ENCODE results near the gene REG4. TPM values are rescaled to one million over a fixed set of nuclear protein-coding genes. Genes with fewer than 3 reads are reported as not detected.
"Not testable (repeated sequence)": the region's sequence is repeated elsewhere in the genome, so short reads cannot be mapped to it uniquely, and the experiment has no call there.

The REG4 gene
- total RNA-seq, 1 donor from 2014 or later, result not detected

GRCh38 chr1:119806489-119806888 is 4.8 kb downstream of the REG4 start:
- DNase-seq, result no peak

GRCh38 chr1:119805746-119806145 is 5.5 kb downstream of the REG4 start:
- no peak for DNase-seq

GRCh38 chr1:119805247-119805646 is 6.0 kb downstream of the REG4 start:
- DNase-seq, result no peak

DNA sequence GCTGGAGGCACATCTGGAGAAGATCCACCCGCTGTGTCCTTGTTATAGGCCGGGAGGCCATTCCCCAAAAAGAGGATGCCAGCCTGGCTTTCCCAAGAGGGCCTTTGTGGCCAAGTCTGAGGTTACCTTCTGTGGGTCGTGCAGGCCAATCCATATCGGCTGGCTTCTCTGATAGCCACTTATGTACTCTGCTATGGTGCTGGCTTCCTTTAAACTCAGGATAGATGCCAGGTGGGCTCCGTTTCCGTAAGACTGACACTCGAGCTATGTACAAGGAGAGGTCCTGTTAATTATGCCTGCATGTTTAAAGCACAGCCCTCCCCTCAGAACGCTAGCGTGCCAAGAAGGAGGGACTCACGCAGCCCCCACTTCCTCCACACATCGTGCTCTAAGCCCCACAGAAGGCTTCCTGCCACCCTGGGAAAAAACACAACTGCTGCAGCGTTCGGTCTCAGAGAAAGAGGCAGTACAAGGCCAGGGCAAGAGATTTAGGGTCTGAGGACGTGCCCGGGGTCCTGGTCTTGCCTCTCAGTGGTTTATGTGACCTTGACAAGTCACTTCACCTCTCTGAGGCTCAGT is 11.6 kb downstream of the REG4 start:
- no peak for DNase-seq

GRCh38 chr1:119799003-119799402 is 12.3 kb downstream of the REG4 start:
- no peak for DNase-seq

DNA sequence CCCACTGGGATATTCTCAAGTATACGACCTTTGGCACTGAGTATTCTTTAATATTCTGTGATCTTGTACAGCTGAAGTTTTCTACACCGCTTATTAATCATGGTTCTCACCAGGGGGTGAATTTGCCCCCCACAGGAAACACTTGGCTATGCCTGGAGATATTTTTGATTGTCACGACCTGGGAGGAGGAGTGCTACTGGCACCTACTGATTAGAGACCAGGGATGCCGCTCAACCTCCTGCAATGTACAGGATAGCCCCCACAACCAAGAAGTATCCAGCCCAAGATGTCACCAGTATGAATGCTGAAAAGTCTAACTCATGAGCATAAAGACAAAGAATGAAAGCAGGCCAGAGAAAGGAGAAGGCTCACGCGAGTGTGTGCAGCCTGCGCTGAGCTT is 13.7 kb downstream of the REG4 start:
- DNase-seq, result no peak

- no peak for DNase-seq
Measured at GRCh38 chr1:119797162-119797561, 14.1 kb downstream of the REG4 start.

DNA sequence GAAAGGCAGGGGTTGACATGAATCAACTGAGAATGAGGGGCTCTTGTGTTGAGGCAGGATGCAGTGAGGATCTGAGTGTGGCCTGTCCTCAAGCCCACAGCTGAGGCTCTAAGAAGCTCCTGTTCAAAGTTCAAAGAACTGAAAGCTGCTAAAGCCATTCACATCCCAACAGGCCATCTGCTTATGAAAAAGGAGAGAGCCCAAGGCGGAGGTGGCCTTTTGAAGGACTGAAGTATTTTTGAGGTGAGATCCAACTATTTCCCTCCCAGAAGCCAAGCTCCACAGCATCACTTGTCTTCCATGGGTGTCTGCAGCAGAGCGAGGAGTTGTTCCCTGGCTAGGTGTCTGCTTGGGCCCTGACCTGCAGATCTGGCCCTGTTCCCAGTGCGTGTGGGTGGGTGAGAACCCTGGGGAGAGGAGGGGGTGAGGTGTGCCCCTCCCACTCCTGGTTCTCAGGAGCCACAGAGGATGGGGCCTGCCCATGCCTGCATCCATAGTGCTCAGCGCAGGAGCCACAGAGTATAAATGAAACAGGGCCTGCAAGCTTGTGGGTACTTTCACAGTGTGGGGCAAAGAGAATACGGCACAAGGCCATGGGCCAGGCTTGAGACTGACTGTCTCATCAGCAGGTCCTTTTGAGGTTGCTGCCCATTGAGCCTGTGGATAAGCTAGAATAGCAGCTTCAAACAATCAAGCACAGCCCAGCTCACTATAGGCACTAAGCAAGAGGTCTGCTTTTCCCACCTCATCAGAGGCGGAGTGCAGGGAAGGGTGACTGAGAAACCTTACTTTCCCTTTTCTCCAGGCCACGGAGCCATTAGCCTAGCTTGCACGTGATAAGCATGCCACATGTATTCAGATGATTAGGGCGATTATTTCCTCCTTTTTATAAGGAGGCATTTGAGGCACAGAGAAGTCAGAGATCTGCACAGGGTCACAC is 15.7 kb downstream of the REG4 start:
- peak; percentile 63 for DNase-seq

DNA sequence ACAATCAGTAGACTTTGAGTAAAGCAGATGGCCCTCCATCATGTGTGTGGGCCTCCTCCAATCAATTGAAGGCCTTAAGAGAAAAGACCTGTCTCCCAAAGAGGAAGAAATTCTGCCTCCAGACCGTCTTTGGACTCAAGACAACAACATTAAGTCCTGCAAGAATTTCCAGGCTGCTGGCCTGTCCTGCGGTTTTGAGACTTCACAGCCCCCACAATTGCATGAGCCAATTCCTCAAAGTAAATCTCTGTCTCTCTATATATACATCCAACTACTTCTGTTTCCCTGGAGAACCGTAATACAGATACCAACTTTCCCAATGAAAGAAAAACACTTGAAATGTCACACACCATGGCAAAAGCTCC is 16.4 kb downstream of the REG4 start:
- peak; percentile 90 for DNase-seq

GRCh38 chr1:119794230-119794875 is 16.9 kb downstream of the REG4 start:
- peak; percentile 71 for DNase-seq

DNA sequence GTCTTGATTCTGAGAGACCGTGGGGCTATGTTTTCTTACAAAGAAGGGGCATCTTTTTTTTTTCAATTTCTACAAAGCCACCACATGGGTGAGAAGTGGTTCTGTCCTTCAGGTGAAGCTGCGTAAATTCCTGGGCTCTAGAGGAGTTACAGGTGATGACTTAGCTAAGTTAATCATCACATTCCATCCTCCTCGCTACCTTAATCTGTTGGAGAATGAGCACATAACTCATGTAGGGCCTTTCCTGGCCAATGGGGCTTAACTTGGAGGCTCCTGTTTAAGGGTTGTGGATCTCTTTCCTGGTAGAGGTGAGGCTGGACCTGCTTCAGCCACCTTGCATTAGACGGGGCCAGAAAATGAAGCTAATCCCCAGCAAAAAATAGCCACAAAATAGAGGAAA is 19.9 kb downstream of the REG4 start:
- DNase-seq, result no peak

DNA sequence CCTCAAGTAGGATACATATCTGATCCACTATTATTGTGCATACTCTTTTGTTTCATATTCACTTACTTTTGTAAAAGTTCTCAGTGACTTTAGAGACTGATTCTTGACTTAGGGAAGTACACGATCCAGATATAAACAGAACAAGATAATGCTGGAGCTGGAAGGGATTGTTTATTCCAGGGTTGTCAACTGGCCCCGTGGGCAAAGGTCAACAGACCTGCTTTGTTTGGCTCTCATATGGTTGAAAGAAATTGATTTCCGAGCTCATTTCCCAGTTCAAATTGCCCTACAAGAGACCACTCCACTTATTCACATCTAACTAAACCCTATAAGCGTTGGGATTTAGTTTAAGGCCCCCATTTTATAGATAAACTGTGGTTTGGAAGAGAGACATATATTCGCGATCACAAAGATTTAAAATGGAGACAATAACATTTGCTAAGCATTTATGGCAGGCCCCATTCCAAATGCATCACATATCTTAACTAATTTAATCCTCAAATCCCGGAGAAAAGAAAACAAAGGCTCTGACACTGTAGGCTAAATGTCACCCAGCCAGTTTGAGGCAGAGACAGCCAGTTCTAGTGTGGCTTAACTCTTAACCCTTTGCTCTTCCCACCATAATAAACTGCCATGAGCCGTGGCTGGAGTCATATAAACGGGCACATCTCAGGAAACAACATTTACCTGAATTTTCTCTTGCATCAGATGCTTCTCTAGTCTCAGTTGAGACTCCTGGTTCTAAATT is 20.6 kb downstream of the REG4 start:
- DNase-seq, result peak; percentile 44

DNA sequence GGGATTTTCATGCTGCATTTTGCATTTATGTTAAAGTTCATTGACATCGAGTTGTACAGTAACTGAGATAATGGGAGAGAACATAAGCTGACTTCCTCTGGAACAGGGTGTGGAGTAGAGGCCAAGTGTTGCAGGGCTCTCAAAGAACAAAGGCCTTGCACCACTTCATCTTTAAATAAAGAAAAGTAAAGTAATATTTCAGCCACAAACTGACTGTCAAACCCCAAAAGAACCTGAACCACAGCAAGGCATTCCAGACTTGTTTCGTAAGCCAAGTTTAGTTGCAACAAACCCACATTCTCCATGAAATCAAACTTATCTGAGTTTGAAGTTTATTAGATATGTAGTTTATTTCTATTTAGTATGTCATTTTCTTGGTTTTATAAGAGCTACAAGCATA is 23.5 kb downstream of the REG4 start:
- DNase-seq, result no peak

- DNase-seq, result not testable (repeated sequence)
Measured at GRCh38 chr1:119786473-119787050, 24.7 kb downstream of the REG4 start.

DNA sequence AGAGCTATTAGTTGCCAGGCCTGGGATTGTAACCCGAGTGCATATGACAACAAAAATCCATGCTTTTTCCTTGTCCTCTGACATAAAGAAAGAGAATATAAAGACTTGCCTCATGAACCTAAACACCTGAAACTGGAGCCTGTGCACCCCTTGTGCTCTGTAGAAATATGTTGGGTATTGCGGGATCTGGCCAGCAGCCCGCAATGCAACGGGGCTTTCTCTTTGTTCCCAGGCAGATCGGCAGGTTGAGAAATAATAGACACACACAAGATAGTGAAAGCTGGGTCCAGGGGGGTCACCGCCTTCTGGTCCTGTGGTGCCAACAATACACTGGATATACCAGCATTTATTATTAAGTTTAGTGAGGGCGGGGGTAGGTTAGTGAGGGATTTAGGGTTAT is 25.2 kb downstream of the REG4 start:
- DNase-seq, result not testable (repeated sequence)

GRCh38 chr1:119784191-119784781 is 27.0 kb downstream of the REG4 start:
- peak; percentile 37 for DNase-seq

- no peak for DNase-seq
Measured at GRCh38 chr1:119783354-119784185, 27.7 kb downstream of the REG4 start.

- no peak for DNase-seq
Measured at GRCh38 chr1:119782631-119783325, 28.5 kb downstream of the REG4 start.

DNA sequence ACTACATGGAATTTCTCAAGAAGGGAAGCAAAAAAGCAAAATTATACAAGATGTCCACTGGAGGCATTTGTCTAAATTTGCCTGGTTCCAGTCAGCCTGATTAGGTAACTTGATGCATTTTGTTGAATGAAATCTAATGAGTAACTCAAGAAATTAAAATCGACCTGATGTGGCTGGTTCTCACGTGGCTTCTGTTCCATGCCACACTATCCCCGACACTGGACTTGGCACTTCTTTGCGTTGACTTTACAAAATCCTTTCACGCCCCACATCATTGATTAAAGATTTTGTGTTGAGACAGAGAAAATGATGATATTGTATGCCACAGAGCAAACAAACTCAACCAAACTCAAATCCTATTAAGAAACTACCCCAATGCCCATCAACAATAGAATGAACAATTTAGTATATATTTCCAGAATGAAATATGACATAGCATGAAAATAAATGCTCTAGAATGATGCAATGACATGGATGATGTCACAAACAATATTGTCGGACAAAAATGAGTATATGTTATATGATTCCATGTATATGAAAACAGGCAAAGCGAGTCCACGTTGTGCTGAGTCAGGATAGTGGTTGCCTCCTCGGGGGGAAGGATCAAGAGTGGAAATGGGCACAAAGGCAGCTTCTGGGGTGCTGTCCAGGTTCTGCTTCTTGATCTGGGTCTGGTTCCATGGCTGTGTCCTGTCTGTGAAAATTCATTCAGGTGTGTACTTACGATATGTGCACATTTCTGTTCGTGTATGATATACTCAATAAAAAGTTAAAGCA is 29.6 kb downstream of the REG4 start:
- DNase-seq, result no peak
